H9 (cell line): Measurements from ENCODE around the gene SEC61B. TPM values are rescaled to one million over a fixed set of nuclear protein-coding genes. Genes with fewer than 3 reads are reported as not detected.
A peak's percentile ranks its signal among the peaks of the same experiment; 100 is the strongest.

ENCODE experiments used
- DNase-seq: peaks from one replicate; pipeline ENCODE4 v3.0.0-alpha.2; 2017
- H2AFZ ChIP-seq: one replicate; pipeline ENCODE4 v1.6.1; 2013; ENCODE audit warnings: mild to moderate bottlenecking, low read length, control low read depth, moderate library complexity
- H2AK5ac ChIP-seq: 2 replicates; pipeline ENCODE4 v1.6.1; 2013; ENCODE audit warnings: low read length, control low read depth, mixed read lengths; ENCODE audit not compliant: insufficient read length
- H2BK120ac ChIP-seq: one replicate; pipeline ENCODE4 v1.6.1; 2013; ENCODE audit warnings: low read depth, mild to moderate bottlenecking, low read length, control low read depth, inconsistent platforms; ENCODE audit not compliant: poor library complexity, severe bottlenecking
- H2BK12ac ChIP-seq: 2 replicates; pipeline ENCODE4 v1.6.1; 2013; ENCODE audit warnings: low read length, control low read depth, mixed read lengths, low read depth; ENCODE audit not compliant: insufficient read length
- H2BK15ac ChIP-seq: 2 replicates; pipeline ENCODE4 v1.6.1; 2013; ENCODE audit warnings: low read depth, low read length, control low read depth
- H2BK20ac ChIP-seq: one replicate; pipeline ENCODE4 v1.6.1; 2013; ENCODE audit warnings: low read depth, mild to moderate bottlenecking, low read length, control low read depth, inconsistent platforms; ENCODE audit not compliant: poor library complexity, severe bottlenecking
- H2BK5ac ChIP-seq: 2 replicates; pipeline ENCODE4 v1.6.1; 2013; ENCODE audit warnings: low read length, control low read depth, mixed read lengths; ENCODE audit not compliant: insufficient read length
- H3K14ac ChIP-seq: 2 replicates; pipeline ENCODE4 v1.6.1; 2013; ENCODE audit warnings: low read length, control low read depth; ENCODE audit not compliant: insufficient read depth
- H3K18ac ChIP-seq: 2 replicates; pipeline ENCODE4 v1.6.1; 2013; ENCODE audit warnings: low read depth, mild to moderate bottlenecking, mixed read lengths, low read length, control low read depth; ENCODE audit not compliant: insufficient read length
- H3K23ac ChIP-seq: 2 replicates; pipeline ENCODE4 v1.6.1; 2013; ENCODE audit warnings: low read length, control low read depth, mixed read lengths, low read depth; ENCODE audit not compliant: insufficient read length
- H3K23me2 ChIP-seq: 2 replicates; pipeline ENCODE4 v1.6.1; 2013; ENCODE audit warnings: low read depth, mild to moderate bottlenecking, mixed read lengths, low read length, control low read depth; ENCODE audit not compliant: insufficient read length, poor library complexity, severe bottlenecking
- H3K27ac ChIP-seq: 2 replicates; pipeline ENCODE4 v1.5.1; 2013; ENCODE audit warnings: low read length, control low read depth, mixed read lengths, low read depth; ENCODE audit not compliant: insufficient read length
- H3K27me3 ChIP-seq: 2 replicates; pipeline ENCODE4 v1.6.1; 2013; ENCODE audit warnings: low read length, control low read depth, inconsistent platforms; ENCODE audit not compliant: insufficient read depth
- H3K4ac ChIP-seq: 2 replicates; pipeline ENCODE4 v1.6.1; 2013; ENCODE audit warnings: low read depth, mild to moderate bottlenecking, control low read depth, inconsistent platforms, low read length, moderate library complexity
- H3K4me1 ChIP-seq: 2 replicates; pipeline ENCODE4 v1.6.1; 2013; ENCODE audit warnings: low read length, control low read depth, inconsistent platforms; ENCODE audit not compliant: insufficient read depth
- H3K4me2 ChIP-seq: 2 replicates; pipeline ENCODE4 v1.6.1; 2013; ENCODE audit warnings: low read length, control low read depth, mixed read lengths; ENCODE audit not compliant: insufficient read length, insufficient read depth
- H3K56ac ChIP-seq: 2 replicates; pipeline ENCODE4 v1.6.1; 2013; ENCODE audit warnings: low read depth, mild to moderate bottlenecking, mixed read lengths, low read length, control low read depth; ENCODE audit not compliant: insufficient read length
- H3K79me1 ChIP-seq: 2 replicates; pipeline ENCODE4 v1.6.1; 2013; ENCODE audit warnings: low read depth, mild to moderate bottlenecking, moderate library complexity, low read length, control low read depth, inconsistent platforms; ENCODE audit not compliant: insufficient read depth, poor library complexity, severe bottlenecking
- H3K79me2 ChIP-seq: 2 replicates; pipeline ENCODE4 v1.6.1; 2013; ENCODE audit warnings: low read length, control low read depth, inconsistent platforms; ENCODE audit not compliant: insufficient read depth
- H3K9ac ChIP-seq: 2 replicates; pipeline ENCODE4 v1.6.1; 2013; ENCODE audit warnings: low read length, control low read depth, mixed read lengths; ENCODE audit not compliant: insufficient read length; ENCODE audit errors: extremely low read depth
- H3K9me3 ChIP-seq: one replicate; pipeline ENCODE4 v1.6.1; 2013; ENCODE audit warnings: low read depth, low read length, inconsistent platforms; ENCODE audit not compliant: control insufficient read depth
- H3T11ph ChIP-seq: one replicate; pipeline ENCODE4 v1.6.1; 2013; ENCODE audit warnings: mild to moderate bottlenecking, low read length, control low read depth, inconsistent platforms
- H4K20me1 ChIP-seq: one replicate; pipeline ENCODE4 v1.6.1; 2013; ENCODE audit not compliant: control insufficient read depth, insufficient read length, insufficient read depth
- H4K5ac ChIP-seq: 2 replicates; pipeline ENCODE4 v1.6.1; 2013; ENCODE audit warnings: low read depth, mild to moderate bottlenecking, mixed read lengths, low read length, control low read depth; ENCODE audit not compliant: insufficient read length
- H4K8ac ChIP-seq: replicated peaks from 2 replicates; pipeline ENCODE4 v1.6.1; 2013; ENCODE audit warnings: low read length, control low read depth, mixed read lengths, low read depth; ENCODE audit not compliant: insufficient read length
- H4K91ac ChIP-seq: 2 replicates; pipeline ENCODE4 v1.6.1; 2013; ENCODE audit warnings: low read depth, mild to moderate bottlenecking, moderate library complexity, mixed read lengths, low read length, control low read depth; ENCODE audit not compliant: insufficient read length
- H3K27ac Mint-ChIP-seq, 3 experiments: 2 replicates in 2 of 3; 3 replicates in 1 of 3; pipeline ENCODE4 v1.8.0; 2020 to 2021; ENCODE audit warnings: mixed read lengths in 3 of 3, mild to moderate bottlenecking in 1 of 3, moderate library complexity in 1 of 3
- H3K27me3 Mint-ChIP-seq: 2 replicates; pipeline ENCODE4 v1.8.0; 2021; ENCODE audit warnings: low read depth, mild to moderate bottlenecking, moderate library complexity, mixed read lengths
- H3K36me3 Mint-ChIP-seq, 3 experiments: 2 replicates in 2 of 3; 3 replicates in 1 of 3; pipeline ENCODE4 v1.8.0; 2020 to 2021; ENCODE audit warnings: low read depth in 3 of 3, mixed read lengths in 3 of 3; ENCODE audit not compliant: insufficient read depth in 1 of 3
- H3K4me1 Mint-ChIP-seq, 2 experiments: 2 replicates each; pipeline ENCODE4 v1.8.0; 2020; ENCODE audit warnings: mixed read lengths in 2 of 2
- H3K4me3 Mint-ChIP-seq, 2 experiments: 2 replicates in 1 of 2; 3 replicates in 1 of 2; pipeline ENCODE4 v1.8.0; 2020 to 2021; ENCODE audit warnings: mild to moderate bottlenecking in 2 of 2, mixed read lengths in 2 of 2, moderate library complexity in 1 of 2
- H3K9me3 Mint-ChIP-seq, 2 experiments: 2 replicates in 1 of 2; 3 replicates in 1 of 2; pipeline ENCODE4 v1.8.0; 2020; ENCODE audit warnings: mild to moderate bottlenecking in 2 of 2, mixed read lengths in 2 of 2, moderate library complexity in 1 of 2
- CTCF ChIP-seq: fragments of 200-600 bp; sonication (generic); conservative IDR thresholded peaks from 3 replicates; pipeline ENCODE4 v1.8.0; 2021; ENCODE audit warnings: antibody characterized with exemption, mild to moderate bottlenecking
- WGBS: extraction: QIAGEN DNeasy Blood & Tissue Kit; methylation state at CpG from one replicate; pipeline ENCODE4 v1.1.7; 2013; ENCODE audit warnings: missing lambda C conversion rate, low lambda C conversion rate, mixed read lengths; ENCODE audit not compliant: insufficient read length; ENCODE audit errors: extremely low coverage; 5-methylcytosine and 5-hydroxymethylcytosine counted together
- total RNA-seq: library from RNA; stranded (reverse); gene quantifications from 2 replicates; pipeline ENCODE4 v1.2.1, GENCODE V29; 2021

Gene SEC61B
- total RNA-seq, 1 experiment from 2014 or later: 142 TPM

GRCh38 chr9:99184475-99185347 lies 37.4 kb upstream of the SEC61B start:
- H4K91ac ChIP-seq: no peak overlapping the region
- H3K23me2 ChIP-seq: no peaks in the 10 kb centered on the region
- H3K56ac ChIP-seq: no peak overlapping the region
- H2BK120ac ChIP-seq: no peak overlapping the region
- H2BK5ac ChIP-seq: no peak overlapping the region
- Mint-ChIP-seq H3K4me3 (no peak overlapping the region; a peak in 1 of 5 replicates), H3K4me1 (peaks cover 18 to 19% of the 10 kb centered on the region in 2 experiments), H3K27ac (no peak overlapping the region; a peak in 1 of 7 replicates), H3K9me3 (no peaks in the 10 kb centered on the region; a peak in 1 of 5 replicates), H3K27me3 (peaks cover 3% of the 10 kb centered on the region), H3K36me3 (no peaks in the 10 kb centered on the region; a peak in 1 of 7 replicates)
- peak; percentile 89 for DNase-seq
- H3K14ac ChIP-seq: peak overlapping the region; percentile 82
- H3K9me3 ChIP-seq: no peaks in the 10 kb centered on the region
- H3T11ph ChIP-seq: no peak overlapping the region
- H4K8ac ChIP-seq: no peak overlapping the region
- no peak overlapping the region for H2BK12ac ChIP-seq
- no peak overlapping the region for H2AFZ ChIP-seq
- peak; percentile 94 for TF ChIP-seq CTCF
- no peak overlapping the region for H3K9ac ChIP-seq
- no peaks in the 10 kb centered on the region for H4K20me1 ChIP-seq
- H2AK5ac ChIP-seq: no peak overlapping the region
- no peak overlapping the region for H4K5ac ChIP-seq
- no peak overlapping the region for H3K23ac ChIP-seq
- no peaks in the 10 kb centered on the region; the same call in 1 of the 2 replicates for H3K4me1 ChIP-seq
- no peak overlapping the region for H2BK20ac ChIP-seq
- no peak overlapping the region for H2BK15ac ChIP-seq
- H3K27me3 ChIP-seq: no peaks in the 10 kb centered on the region
- H3K79me2 ChIP-seq: no peaks in the 10 kb centered on the region
- H3K18ac ChIP-seq: peak overlapping the region; percentile 80
- peak overlapping the region; percentile 20 for H3K4me2 ChIP-seq
- no peak overlapping the region for H3K4ac ChIP-seq
- H3K79me1 ChIP-seq: no peaks in the 10 kb centered on the region
- H3K27ac ChIP-seq: no peak overlapping the region
- no CpG with 5 or more reads among the region's 29 CpGs for WGBS
